GM23248 (cell line): ENCODE measurements around the gene RTN4R.
"Not testable (repeated sequence)": the region's sequence is repeated elsewhere in the genome, so short reads cannot be mapped to it uniquely, and the experiment has no call there.

Source experiments
- EZH2 ChIP-seq: fragments of 200-600 bp; sonication (generic); IDR thresholded peaks from 2 replicates; pipeline ENCODE4 v1.6.1; 2018; ENCODE audit warnings: antibody characterized with exemption, mild to moderate bottlenecking; ENCODE audit not compliant: insufficient read depth, poor library complexity, severe bottlenecking
- EZH2phosphoT487 ChIP-seq: fragments of 200-600 bp; sonication (generic); IDR thresholded peaks from 2 replicates; pipeline ENCODE4 v1.6.1; 2018; ENCODE audit warnings: antibody characterized with exemption, moderate library complexity, mild to moderate bottlenecking, low read depth; ENCODE audit not compliant: insufficient read depth

DNA sequence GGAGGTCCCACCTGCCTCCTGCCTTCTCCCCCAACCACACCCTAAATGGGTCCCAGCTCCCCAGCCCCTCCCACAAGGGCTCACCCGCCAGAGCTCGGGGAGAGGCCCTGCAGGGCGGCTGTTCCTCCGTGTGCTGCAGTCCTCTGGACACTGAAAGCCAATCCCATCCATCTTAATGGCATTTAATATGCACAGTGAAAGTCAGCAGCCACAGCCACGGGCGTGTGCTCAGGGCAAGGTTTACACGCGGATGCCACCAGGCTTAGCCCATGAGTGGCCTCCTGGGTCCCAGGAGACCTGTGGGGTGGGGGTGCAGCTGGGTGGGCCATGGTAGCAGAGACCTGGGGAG lies 18.2 kb upstream of the RTN4R start:
- not testable (repeated sequence) for TF ChIP-seq EZH2, EZH2phosphoT487
